GM12878 (cell line): ENCODE results near the gene DMAC1. TPM values are rescaled to one million over a fixed set of nuclear protein-coding genes. Genes with fewer than 3 reads are reported as not detected.

ENCODE experiments used
- ATAC-seq: fragments of 200-7000 bp; cut with Tn5 transposase; 3 replicates; pipeline ENCODE4 v1.9.1; 2020; ENCODE audit warnings: mild to moderate bottlenecking, moderate library complexity
- BruUV-seq: library from RNA; stranded (reverse); fragments of 400-500 nt; replicated peaks from 2 replicates; lab custom pipeline; 2021; lab: Mats Ljungman, UMichigan
- CTCF ChIA-PET: fragments of 300-600 bp; sonication (Branson Sonifier 250); formaldehyde crosslinking; extraction: SDS; loops from one replicate; lab custom pipeline; 2021; ENCODE audit warnings: inconsistent platforms; lab: Yijun Ruan, JAX
- POLR2A ChIA-PET: fragments of 350-600 bp; formaldehyde crosslinking; extraction: SDS; loops from one replicate; lab custom pipeline; 2021; ENCODE audit warnings: inconsistent platforms; lab: Charles Lee
- RAD21 ChIA-PET: fragments of 300-600 bp; sonication (Branson Sonifier 250); formaldehyde crosslinking; loops from one replicate; lab custom pipeline; 2023; ENCODE audit warnings: antibody characterized with exemption; ENCODE audit not compliant: unreplicated experiment; lab: Charles Lee
- SMC1A ChIA-PET: fragments of 300-600 bp; sonication (Branson Sonifier 250); formaldehyde crosslinking; loops from one replicate; lab custom pipeline; 2023; ENCODE audit not compliant: unreplicated experiment, uncharacterized antibody; lab: Charles Lee
- DNase-seq: peaks from one replicate; pipeline ENCODE4 v3.0.0-alpha.2; 2011; ENCODE audit warnings: low read depth, low spot score
- FAIRE-seq: peaks from 3 replicates; lab custom pipeline; 2011; peaks lifted over from hg19 to GRCh38; lab: Jason Lieb, UNC
- H2AFZ ChIP-seq: 2 replicates; pipeline ENCODE4 v1.6.0; 2011; ENCODE audit warnings: low read depth, low read length, control low read depth; ENCODE audit not compliant: control insufficient read depth
- H3K27ac ChIP-seq: 2 replicates; pipeline ENCODE4 v1.5.1; 2011; ENCODE audit warnings: control low read depth; ENCODE audit not compliant: control insufficient read depth, insufficient read depth
- H3K27me3 ChIP-seq, 2 experiments: replicated peaks in 1 of 2; 2 replicates each; pipeline versions ENCODE4 v1.6.0 to v1.6.1; 2011; ENCODE audit warnings: low read length in 1 of 2; ENCODE audit not compliant: control insufficient read depth in 2 of 2, insufficient read depth in 2 of 2
- H3K36me3 ChIP-seq, 2 experiments: 2 replicates each; pipeline ENCODE4 v1.5.1; 2011; ENCODE audit warnings: low read length in 1 of 2; ENCODE audit not compliant: control insufficient read depth in 2 of 2, insufficient read depth in 2 of 2
- H3K4me1 ChIP-seq: 2 replicates; pipeline ENCODE4 v1.6.1; 2011; ENCODE audit warnings: mild to moderate bottlenecking, low read length, moderate library complexity, mixed read lengths; ENCODE audit not compliant: control insufficient read depth, insufficient read depth
- H3K4me2 ChIP-seq: 2 replicates; pipeline ENCODE4 v1.6.0; 2011; ENCODE audit warnings: control low read depth; ENCODE audit not compliant: control insufficient read depth, insufficient read depth
- H3K4me3 ChIP-seq: fragments of 200-600 bp; sonication (generic); 2 replicates; pipeline ENCODE4 v1.5.1; 2016
- H3K79me2 ChIP-seq: 2 replicates; pipeline ENCODE4 v1.6.0; 2011; ENCODE audit warnings: low read length; ENCODE audit not compliant: control insufficient read depth, insufficient read depth
- H3K9ac ChIP-seq: 2 replicates; pipeline ENCODE4 v1.8.0; 2011; ENCODE audit warnings: low read length, control low read depth, mixed read lengths; ENCODE audit not compliant: control insufficient read depth, insufficient read depth
- H3K9me3 ChIP-seq: replicated peaks from 3 replicates; pipeline ENCODE4 v1.5.1; 2011; ENCODE audit warnings: mild to moderate bottlenecking, low read length; ENCODE audit not compliant: control insufficient read depth, insufficient read depth
- H4K20me1 ChIP-seq: 2 replicates; pipeline ENCODE4 v1.6.0; 2011; ENCODE audit not compliant: control insufficient read depth, insufficient read depth
- CBX3 ChIP-seq: fragments of 200-600 bp; sonication (generic); IDR thresholded peaks from 2 replicates; pipeline ENCODE4 v1.6.1; 2016; ENCODE audit warnings: low read depth, borderline replicate concordance
- ESRRA ChIP-seq: IDR thresholded peaks from 2 replicates; pipeline ENCODE4 v1.6.1; 2012; ENCODE audit warnings: mild to moderate bottlenecking, low read length, improper control_type of control experiment
- KAT2A ChIP-seq: conservative IDR thresholded peaks from 2 replicates; pipeline ENCODE4 v1.6.1; 2011; ENCODE audit warnings: low read depth, low read length; ENCODE audit not compliant: control insufficient read depth
- NR2F1 ChIP-seq: fragments of 450-650 bp; conservative IDR thresholded peaks from 2 replicates; pipeline ENCODE4 v1.6.1; 2017; ENCODE audit warnings: mild to moderate bottlenecking
- PAX8 ChIP-seq: fragments of 450-650 bp; IDR thresholded peaks from 2 replicates; pipeline ENCODE4 v1.6.1; 2017; ENCODE audit warnings: mild to moderate bottlenecking, moderate library complexity
- POLR2AphosphoS2 ChIP-seq: IDR thresholded peaks from 2 replicates; pipeline ENCODE4 v1.6.1; 2011; ENCODE audit warnings: low read depth, mild to moderate bottlenecking, low read length, improper control_type of control experiment, moderate library complexity
- SREBF1 ChIP-seq: IDR thresholded peaks from 2 replicates; pipeline ENCODE4 v1.6.1; 2012; ENCODE audit warnings: mild to moderate bottlenecking, low read length
- ZNF687 ChIP-seq: fragments of 450-650 bp; IDR thresholded peaks from 2 replicates; pipeline ENCODE4 v1.6.1; 2017; ENCODE audit warnings: mild to moderate bottlenecking, moderate library complexity
- WGBS: methylation state at CpG from one replicate; pipeline ENCODE4 v1.1.6; 2016; ENCODE audit warnings: low lambda C conversion rate; ENCODE audit not compliant: insufficient replicate concordance, insufficient coverage; ENCODE audit errors: missing lambda C conversion rate; 5-methylcytosine and 5-hydroxymethylcytosine counted together
- in situ Hi-C: fragments of 300-500 bp; cut with MboI; formaldehyde crosslinking; loops from 9 replicates; pipeline ENCODE4 v1.14.3; 2018; ENCODE audit warnings: mixed read lengths
- intact Hi-C: fragments of 100-400 bp; cut with micrococcal nuclease; formaldehyde crosslinking; loops from one replicate; pipeline ENCODE4 v1.14.2; 2022; ENCODE audit not compliant: unreplicated experiment
- polyA plus RNA-seq, 11 experiments: library from polyadenylated mRNA; depleted of rRNA in 4 of 11; unstranded in 6 of 11; stranded (reverse) in 5 of 11; fragments of >200 nt; fragmentation: Nextera tagmentation in 4 of 11; fragmentation: Illumina TruSeq in 1 of 11; extraction: Ambion mirVana in 4 of 11; extraction: Trizol in 1 of 11; gene quantifications; 1 replicate in 1 of 11; 2 replicates in 10 of 11; pipeline versions ENCODE4 v1.2.1 to v1.2.3, GENCODE V29; 2011 to 2016; ENCODE audit warnings: inconsistent platforms in 2 of 11, missing spikeins in 2 of 11, low read depth in 1 of 11
- total RNA-seq, 4 experiments: library from RNA; depleted of rRNA in 3 of 4; stranded (reverse); fragments of >200 nt in 3 of 4; fragmentation: Illumina TruSeq in 1 of 4; extraction: Trizol in 1 of 4; gene quantifications; 2 replicates each; pipeline versions ENCODE4 v1.2.1 to v1.2.3, GENCODE V29; 2013 to 2021
- TF ChIP-seq, protein P1 (sequence below): fragments of 450-650 bp; IDR thresholded peaks from 2 replicates; pipeline ENCODE4 v1.6.1; 2018; ENCODE audit warnings: borderline replicate concordance, mild to moderate bottlenecking; ENCODE audit not compliant: partially characterized antibody

The DMAC1 gene
- total and polyA plus RNA-seq, 10 of the 15 experiments (the other 5 are each of a cell fraction or from before 2014, with no cell fraction given), result 16.0 to 123 (median 44.5) TPM

DNA sequence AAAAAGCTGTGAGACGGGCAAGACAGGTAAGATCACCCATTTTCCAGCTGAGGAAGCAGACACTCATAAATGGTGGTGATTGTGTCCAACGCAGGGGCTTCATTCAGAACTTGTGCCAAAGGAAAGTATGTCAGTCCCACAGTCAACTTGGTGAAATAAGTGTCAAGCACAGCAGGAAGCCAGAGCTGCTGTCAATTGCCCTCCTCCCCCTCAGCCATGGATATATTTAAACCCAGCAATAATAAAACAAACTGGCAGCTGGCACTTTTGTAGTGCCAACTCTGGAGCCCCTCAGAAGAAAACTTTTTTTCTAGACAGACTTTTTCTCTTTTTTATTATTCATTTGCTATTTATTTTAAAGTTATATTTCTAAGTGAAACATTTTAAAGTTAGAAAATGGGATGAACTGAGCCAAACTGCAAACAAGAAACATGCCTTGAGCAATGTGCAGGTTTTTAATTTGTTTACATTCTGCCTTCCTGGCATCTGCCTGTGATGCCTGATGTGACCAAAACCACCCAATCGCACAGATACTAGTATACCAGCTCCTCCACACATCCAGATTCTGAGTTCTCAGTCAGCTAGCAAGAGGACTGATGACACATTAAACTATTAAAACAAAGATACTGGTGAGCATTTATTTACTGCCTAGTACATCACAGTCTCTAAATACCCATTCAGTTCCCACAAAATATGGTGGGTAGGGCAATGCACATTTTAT lies 17.0 kb downstream of the DMAC1 start:
- DNase-seq, result no peak
- H4K20me1 ChIP-seq, result no peaks in the 10 kb centered on the region
- H3K9me3 ChIP-seq, result no peaks in the 10 kb centered on the region
- no peak overlapping the region for H3K27ac ChIP-seq
- BruUV-seq, result no TSS peak
- H3K36me3 ChIP-seq, result no peaks in the 10 kb centered on the region; a peak in 1 of 4 replicates
- H3K27me3 ChIP-seq, result no peaks in the 10 kb centered on the region
- no peak overlapping the region for H3K4me3 ChIP-seq
- H3K4me2 ChIP-seq, result no peak overlapping the region
- POLR2A ChIA-PET, result interaction anchor here (0.6 to 1.0 kb wide), 3 partner anchors 16 to 25 kb away, joined by 3 to 4 read pairs (median 3); no protein-coding TSS in a partner anchor
- no peak overlapping the region for H2AFZ ChIP-seq
- CTCF ChIA-PET, result interaction anchor here (1.5 to 1.6 kb wide), 2 partner anchors 12 to 15 kb away, joined by 4 to 5 read pairs; no protein-coding TSS in a partner anchor
- FAIRE-seq, result no peak
- ATAC-seq, result no peak
- WGBS, result 62% methylated on average over 3 of the region's 3 CpGs
- H3K4me1 ChIP-seq, result no peaks in the 10 kb centered on the region
- H3K9ac ChIP-seq, result no peak overlapping the region
- RAD21 ChIA-PET, result interaction anchor here (1.1 kb wide), 1 partner anchor 19 kb away, joined by 3 read pairs; no protein-coding TSS in a partner anchor
- no peaks in the 10 kb centered on the region for H3K79me2 ChIP-seq
- in situ Hi-C loops, result loop anchor here (5.0 to 25.0 kb wide), 4 partner anchors 50 to 1895 kb away; partner anchors contain the start of gene MLANA
- TF ChIP-seq SREBF1, result no peak
- TF ChIP-seq CBX3, result no peak
- TF ChIP-seq, protein P1, sequence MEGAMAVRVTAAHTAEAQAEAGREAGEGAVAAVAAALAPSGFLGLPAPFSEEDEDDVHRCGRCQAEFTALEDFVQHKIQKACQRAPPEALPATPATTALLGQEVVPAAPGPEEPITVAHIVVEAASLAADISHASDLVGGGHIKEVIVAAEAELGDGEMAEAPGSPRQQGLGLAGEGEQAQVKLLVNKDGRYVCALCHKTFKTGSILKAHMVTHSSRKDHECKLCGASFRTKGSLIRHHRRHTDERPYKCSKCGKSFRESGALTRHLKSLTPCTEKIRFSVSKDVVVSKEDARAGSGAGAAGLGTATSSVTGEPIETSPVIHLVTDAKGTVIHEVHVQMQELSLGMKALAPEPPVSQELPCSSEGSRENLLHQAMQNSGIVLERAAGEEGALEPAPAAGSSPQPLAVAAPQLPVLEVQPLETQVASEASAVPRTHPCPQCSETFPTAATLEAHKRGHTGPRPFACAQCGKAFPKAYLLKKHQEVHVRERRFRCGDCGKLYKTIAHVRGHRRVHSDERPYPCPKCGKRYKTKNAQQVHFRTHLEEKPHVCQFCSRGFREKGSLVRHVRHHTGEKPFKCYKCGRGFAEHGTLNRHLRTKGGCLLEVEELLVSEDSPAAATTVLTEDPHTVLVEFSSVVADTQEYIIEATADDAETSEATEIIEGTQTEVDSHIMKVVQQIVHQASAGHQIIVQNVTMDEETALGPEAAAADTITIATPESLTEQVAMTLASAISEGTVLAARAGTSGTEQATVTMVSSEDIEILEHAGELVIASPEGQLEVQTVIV, result no peak
- TF ChIP-seq KAT2A, result no peak
- TF ChIP-seq PAX8, result no peak
- no peak for TF ChIP-seq NR2F1
- no peak for TF ChIP-seq POLR2AphosphoS2
- TF ChIP-seq ESRRA, result no peak
- no peak for TF ChIP-seq ZNF687
- intact Hi-C loops, result no loop called here
- SMC1A ChIA-PET, result interaction anchor here (0.8 to 2.2 kb wide), 4 partner anchors 14 to 28 kb away, joined by 3 to 9 read pairs (median 4); no protein-coding TSS in a partner anchor
